H9 (cell line): Measurements from ENCODE around the gene SRRM2. TPM values are rescaled to one million over a fixed set of nuclear protein-coding genes. Genes with fewer than 3 reads are reported as not detected.
A peak's percentile ranks its signal among the peaks of the same experiment; 100 is the strongest.

Experiments
- DNase-seq: peaks from one replicate; pipeline ENCODE4 v3.0.0-alpha.2; 2017
- H2AFZ ChIP-seq: one replicate; pipeline ENCODE4 v1.6.1; 2013; ENCODE audit warnings: mild to moderate bottlenecking, low read length, control low read depth, moderate library complexity
- H2AK5ac ChIP-seq: 2 replicates; pipeline ENCODE4 v1.6.1; 2013; ENCODE audit warnings: low read length, control low read depth, mixed read lengths; ENCODE audit not compliant: insufficient read length
- H2BK120ac ChIP-seq: one replicate; pipeline ENCODE4 v1.6.1; 2013; ENCODE audit warnings: low read depth, mild to moderate bottlenecking, low read length, control low read depth, inconsistent platforms; ENCODE audit not compliant: poor library complexity, severe bottlenecking
- H2BK12ac ChIP-seq: 2 replicates; pipeline ENCODE4 v1.6.1; 2013; ENCODE audit warnings: low read length, control low read depth, mixed read lengths, low read depth; ENCODE audit not compliant: insufficient read length
- H2BK15ac ChIP-seq: 2 replicates; pipeline ENCODE4 v1.6.1; 2013; ENCODE audit warnings: low read depth, low read length, control low read depth
- H2BK20ac ChIP-seq: one replicate; pipeline ENCODE4 v1.6.1; 2013; ENCODE audit warnings: low read depth, mild to moderate bottlenecking, low read length, control low read depth, inconsistent platforms; ENCODE audit not compliant: poor library complexity, severe bottlenecking
- H2BK5ac ChIP-seq: 2 replicates; pipeline ENCODE4 v1.6.1; 2013; ENCODE audit warnings: low read length, control low read depth, mixed read lengths; ENCODE audit not compliant: insufficient read length
- H3K14ac ChIP-seq: 2 replicates; pipeline ENCODE4 v1.6.1; 2013; ENCODE audit warnings: low read length, control low read depth; ENCODE audit not compliant: insufficient read depth
- H3K18ac ChIP-seq: 2 replicates; pipeline ENCODE4 v1.6.1; 2013; ENCODE audit warnings: low read depth, mild to moderate bottlenecking, mixed read lengths, low read length, control low read depth; ENCODE audit not compliant: insufficient read length
- H3K23ac ChIP-seq: 2 replicates; pipeline ENCODE4 v1.6.1; 2013; ENCODE audit warnings: low read length, control low read depth, mixed read lengths, low read depth; ENCODE audit not compliant: insufficient read length
- H3K23me2 ChIP-seq: 2 replicates; pipeline ENCODE4 v1.6.1; 2013; ENCODE audit warnings: low read depth, mild to moderate bottlenecking, mixed read lengths, low read length, control low read depth; ENCODE audit not compliant: insufficient read length, poor library complexity, severe bottlenecking
- H3K27ac ChIP-seq: 2 replicates; pipeline ENCODE4 v1.5.1; 2013; ENCODE audit warnings: low read length, control low read depth, mixed read lengths, low read depth; ENCODE audit not compliant: insufficient read length
- H3K27me3 ChIP-seq: 2 replicates; pipeline ENCODE4 v1.6.1; 2013; ENCODE audit warnings: low read length, control low read depth, inconsistent platforms; ENCODE audit not compliant: insufficient read depth
- H3K4ac ChIP-seq: 2 replicates; pipeline ENCODE4 v1.6.1; 2013; ENCODE audit warnings: low read depth, mild to moderate bottlenecking, control low read depth, inconsistent platforms, low read length, moderate library complexity
- H3K4me1 ChIP-seq: 2 replicates; pipeline ENCODE4 v1.6.1; 2013; ENCODE audit warnings: low read length, control low read depth, inconsistent platforms; ENCODE audit not compliant: insufficient read depth
- H3K4me2 ChIP-seq: 2 replicates; pipeline ENCODE4 v1.6.1; 2013; ENCODE audit warnings: low read length, control low read depth, mixed read lengths; ENCODE audit not compliant: insufficient read length, insufficient read depth
- H3K56ac ChIP-seq: 2 replicates; pipeline ENCODE4 v1.6.1; 2013; ENCODE audit warnings: low read depth, mild to moderate bottlenecking, mixed read lengths, low read length, control low read depth; ENCODE audit not compliant: insufficient read length
- H3K79me1 ChIP-seq: 2 replicates; pipeline ENCODE4 v1.6.1; 2013; ENCODE audit warnings: low read depth, mild to moderate bottlenecking, moderate library complexity, low read length, control low read depth, inconsistent platforms; ENCODE audit not compliant: insufficient read depth, poor library complexity, severe bottlenecking
- H3K79me2 ChIP-seq: 2 replicates; pipeline ENCODE4 v1.6.1; 2013; ENCODE audit warnings: low read length, control low read depth, inconsistent platforms; ENCODE audit not compliant: insufficient read depth
- H3K9ac ChIP-seq: 2 replicates; pipeline ENCODE4 v1.6.1; 2013; ENCODE audit warnings: low read length, control low read depth, mixed read lengths; ENCODE audit not compliant: insufficient read length; ENCODE audit errors: extremely low read depth
- H3K9me3 ChIP-seq: one replicate; pipeline ENCODE4 v1.6.1; 2013; ENCODE audit warnings: low read depth, low read length, inconsistent platforms; ENCODE audit not compliant: control insufficient read depth
- H3T11ph ChIP-seq: one replicate; pipeline ENCODE4 v1.6.1; 2013; ENCODE audit warnings: mild to moderate bottlenecking, low read length, control low read depth, inconsistent platforms
- H4K20me1 ChIP-seq: one replicate; pipeline ENCODE4 v1.6.1; 2013; ENCODE audit not compliant: control insufficient read depth, insufficient read length, insufficient read depth
- H4K5ac ChIP-seq: 2 replicates; pipeline ENCODE4 v1.6.1; 2013; ENCODE audit warnings: low read depth, mild to moderate bottlenecking, mixed read lengths, low read length, control low read depth; ENCODE audit not compliant: insufficient read length
- H4K8ac ChIP-seq: replicated peaks from 2 replicates; pipeline ENCODE4 v1.6.1; 2013; ENCODE audit warnings: low read length, control low read depth, mixed read lengths, low read depth; ENCODE audit not compliant: insufficient read length
- H4K91ac ChIP-seq: 2 replicates; pipeline ENCODE4 v1.6.1; 2013; ENCODE audit warnings: low read depth, mild to moderate bottlenecking, moderate library complexity, mixed read lengths, low read length, control low read depth; ENCODE audit not compliant: insufficient read length
- H3K27ac Mint-ChIP-seq, 3 experiments: 2 replicates in 2 of 3; 3 replicates in 1 of 3; pipeline ENCODE4 v1.8.0; 2020 to 2021; ENCODE audit warnings: mixed read lengths in 3 of 3, mild to moderate bottlenecking in 1 of 3, moderate library complexity in 1 of 3
- H3K27me3 Mint-ChIP-seq: 2 replicates; pipeline ENCODE4 v1.8.0; 2021; ENCODE audit warnings: low read depth, mild to moderate bottlenecking, moderate library complexity, mixed read lengths
- H3K36me3 Mint-ChIP-seq, 3 experiments: 2 replicates in 2 of 3; 3 replicates in 1 of 3; pipeline ENCODE4 v1.8.0; 2020 to 2021; ENCODE audit warnings: low read depth in 3 of 3, mixed read lengths in 3 of 3; ENCODE audit not compliant: insufficient read depth in 1 of 3
- H3K4me1 Mint-ChIP-seq, 2 experiments: 2 replicates each; pipeline ENCODE4 v1.8.0; 2020; ENCODE audit warnings: mixed read lengths in 2 of 2
- H3K4me3 Mint-ChIP-seq, 2 experiments: 2 replicates in 1 of 2; 3 replicates in 1 of 2; pipeline ENCODE4 v1.8.0; 2020 to 2021; ENCODE audit warnings: mild to moderate bottlenecking in 2 of 2, mixed read lengths in 2 of 2, moderate library complexity in 1 of 2
- H3K9me3 Mint-ChIP-seq, 2 experiments: 2 replicates in 1 of 2; 3 replicates in 1 of 2; pipeline ENCODE4 v1.8.0; 2020; ENCODE audit warnings: mild to moderate bottlenecking in 2 of 2, mixed read lengths in 2 of 2, moderate library complexity in 1 of 2
- CTCF ChIP-seq: fragments of 200-600 bp; sonication (generic); conservative IDR thresholded peaks from 3 replicates; pipeline ENCODE4 v1.8.0; 2021; ENCODE audit warnings: antibody characterized with exemption, mild to moderate bottlenecking
- WGBS: extraction: QIAGEN DNeasy Blood & Tissue Kit; methylation state at CpG from one replicate; pipeline ENCODE4 v1.1.7; 2013; ENCODE audit warnings: missing lambda C conversion rate, low lambda C conversion rate, mixed read lengths; ENCODE audit not compliant: insufficient read length; ENCODE audit errors: extremely low coverage; 5-methylcytosine and 5-hydroxymethylcytosine counted together
- total RNA-seq: library from RNA; stranded (reverse); gene quantifications from 2 replicates; pipeline ENCODE4 v1.2.1, GENCODE V29; 2021

Gene SRRM2
- total RNA-seq, 1 experiment from 2014 or later, result 694 TPM

GRCh38 chr16:2749936-2750335 is 2.5 kb upstream of the SRRM2 start:
- no peak overlapping the region for H4K5ac ChIP-seq
- no peak for DNase-seq
- no peak overlapping the region for H4K8ac ChIP-seq
- no peaks in the 10 kb centered on the region for H3K9me3 ChIP-seq
- no peaks in the 10 kb centered on the region for H3K79me1 ChIP-seq
- no peak overlapping the region for H3K18ac ChIP-seq
- no peak overlapping the region for H4K91ac ChIP-seq
- H2AFZ ChIP-seq, result no peak overlapping the region
- H3K79me2 ChIP-seq, result peaks cover 17% of the 10 kb centered on the region
- no peak overlapping the region for H3K23ac ChIP-seq
- Mint-ChIP-seq H3K4me3 (peak overlapping the region in 1 of 2 experiments; percentile 90; a peak in 1 of 5 replicates), H3K4me1 (peaks cover 25 to 27% of the 10 kb centered on the region in 2 experiments), H3K9me3 (peaks cover 0 to 3% of the 10 kb centered on the region in 2 experiments; a peak in 1 of 5 replicates), H3K27ac (peak overlapping the region in 1 of 3 experiments; percentile 62; a peak in 1 of 7 replicates), H3K36me3 (peaks cover 24 to 30% (median 30%) of the 10 kb centered on the region in 3 experiments), H3K27me3 (peaks cover 2% of the 10 kb centered on the region; the same call in 1 of the 2 replicates)
- H2BK12ac ChIP-seq, result no peak overlapping the region
- no peak overlapping the region for H3T11ph ChIP-seq
- H3K4me1 ChIP-seq, result no peaks in the 10 kb centered on the region; the same call in 1 of the 2 replicates
- no peak overlapping the region for H2BK5ac ChIP-seq
- no peak for TF ChIP-seq CTCF
- H2AK5ac ChIP-seq, result no peak overlapping the region
- no peak overlapping the region for H3K4me2 ChIP-seq
- H2BK20ac ChIP-seq, result no peak overlapping the region
- no peak overlapping the region for H3K14ac ChIP-seq
- H3K4ac ChIP-seq, result no peak overlapping the region
- H2BK15ac ChIP-seq, result no peak overlapping the region
- H3K23me2 ChIP-seq, result peaks cover 8% of the 10 kb centered on the region
- H4K20me1 ChIP-seq, result no peaks in the 10 kb centered on the region
- no CpG with 5 or more reads among the region's 6 CpGs for WGBS
- no peak overlapping the region for H3K27ac ChIP-seq
- H2BK120ac ChIP-seq, result no peak overlapping the region
- H3K56ac ChIP-seq, result no peak overlapping the region
- H3K27me3 ChIP-seq, result no peaks in the 10 kb centered on the region
- no peak overlapping the region for H3K9ac ChIP-seq
